Tibial nerve (tissue), 4 donors: ENCODE measurements around the gene DYNLRB1.
A peak's percentile ranks its signal among the peaks of the same experiment; 100 is the strongest.

Experiments
- CTCF ChIP-seq, 5 experiments: fragments of 200-600 bp in 3 of 5; fragments of 450-650 bp in 2 of 5; sonication (generic) in 3 of 5; IDR thresholded peaks; one replicate each; pipeline ENCODE4 v1.5.1; 2016 to 2019; ENCODE audit warnings: antibody characterized with exemption in 5 of 5, mild to moderate bottlenecking in 3 of 5, moderate library complexity in 2 of 5
- EP300 ChIP-seq, 2 donors: sonication (generic); formaldehyde crosslinking; IDR thresholded peaks; one replicate each; pipeline ENCODE4 v1.6.1; 2017; ENCODE audit warnings: antibody characterized with exemption in 2 of 2, mild to moderate bottlenecking in 1 of 2
- POLR2A ChIP-seq, 2 donors: fragments of 450-650 bp; IDR thresholded peaks; one replicate each; pipeline ENCODE4 v1.6.1; 2017; ENCODE audit warnings: antibody characterized with exemption in 2 of 2, mild to moderate bottlenecking in 2 of 2, moderate library complexity in 2 of 2

- no peak for TF ChIP-seq CTCF (IDR thresholded peaks at IDR 0.05)
- peak in 1 of 2 donors; percentile 73 for TF ChIP-seq EP300 (IDR thresholded peaks at IDR 0.05)
- no peak for TF ChIP-seq POLR2A (IDR thresholded peaks at IDR 0.05)
These were observed 65.3 kb downstream of the DYNLRB1 start for GRCh38 chr20:34581341-34582184.
